ENCODE results near the gene NALCN.

GRCh38 chr13:101085551-101085950 is 330.8 kb downstream of the NALCN start:
- TF ChIP-seq FOXA1 (IDR thresholded peaks at IDR 0.05) = no peak
- no peak for TF ChIP-seq NFRKB (IDR thresholded peaks at IDR 0.05)
- TF ChIP-seq SUZ12 (IDR thresholded peaks at IDR 0.05) = no peak

All from HEK293T (cell line).